ENCODE measurements around the gene GNG10. TPM values are rescaled to one million over a fixed set of nuclear protein-coding genes. Genes with fewer than 3 reads are reported as not detected.
"Not testable (repeated sequence)": the region's sequence is repeated elsewhere in the genome, so short reads cannot be mapped to it uniquely, and the experiment has no call there.

Gene GNG10
- total RNA-seq: 26.0 TPM

- peak; percentile 46 for DNase-seq (ENCODE audit: low spot score)
These were observed at the start of gene GNG10 for GRCh38 chr9:111661150-111661801. TSS of gene GNG10 (plus strand) at chr9:111661605. CDS start at chr9:111661635, 30 bp downstream.

GRCh38 chr9:111613436-111614040 lies 47.9 kb upstream of the GNG10 start:
- peak; percentile 51 for DNase-seq (ENCODE audit: low spot score)

- DNase-seq (ENCODE audit: low spot score): no peak
These were observed 45.5 kb upstream of the GNG10 start for GRCh38 chr9:111615928-111616327.

GRCh38 chr9:111617349-111617748 lies 44.1 kb upstream of the GNG10 start:
- DNase-seq (ENCODE audit: low spot score): not testable (repeated sequence)

GRCh38 chr9:111621895-111622480 lies 39.4 kb upstream of the GNG10 start:
- DNase-seq (ENCODE audit: low spot score): peak; percentile 53

- peak; percentile 80 for DNase-seq (ENCODE audit: low spot score)
These were observed 38.8 kb upstream of the GNG10 start for GRCh38 chr9:111622626-111623025.

- DNase-seq (ENCODE audit: low spot score): peak; percentile 78
These were observed 34.0 kb upstream of the GNG10 start for GRCh38 chr9:111627260-111627963.

GRCh38 chr9:111628411-111628810 lies 33.0 kb upstream of the GNG10 start:
- no peak for DNase-seq (ENCODE audit: low spot score)

- no peak for DNase-seq (ENCODE audit: low spot score)
These were observed 31.0 kb upstream of the GNG10 start for GRCh38 chr9:111630182-111630963.

GRCh38 chr9:111630964-111631213 lies 30.5 kb upstream of the GNG10 start:
- no peak for DNase-seq (ENCODE audit: low spot score)

GRCh38 chr9:111631214-111631971 lies 30.0 kb upstream of the GNG10 start, which contains the start of gene DNAJC25:
TSS of gene DNAJC25 (plus strand) at chr9:111631334. CDS start at chr9:111631408, 74 bp downstream.
- peak; percentile 97 for DNase-seq (ENCODE audit: low spot score)

GRCh38 chr9:111632060-111632459 lies 29.3 kb upstream of the GNG10 start:
- no peak for DNase-seq (ENCODE audit: low spot score)

- no peak for DNase-seq (ENCODE audit: low spot score)
These were observed 28.6 kb upstream of the GNG10 start for GRCh38 chr9:111632695-111633388.

- DNase-seq (ENCODE audit: low spot score): no peak
These were observed 28.0 kb upstream of the GNG10 start for GRCh38 chr9:111633389-111633736.

GRCh38 chr9:111634860-111635259 lies 26.5 kb upstream of the GNG10 start:
- no peak for DNase-seq (ENCODE audit: low spot score)

- no peak for DNase-seq (ENCODE audit: low spot score)
These were observed 23.9 kb upstream of the GNG10 start for GRCh38 chr9:111637421-111637950.

- no peak for DNase-seq (ENCODE audit: low spot score)
These were observed 17.1 kb upstream of the GNG10 start for GRCh38 chr9:111644195-111644772.

- DNase-seq (ENCODE audit: low spot score): no peak
These were observed 15.6 kb upstream of the GNG10 start for GRCh38 chr9:111645806-111646205.

- DNase-seq (ENCODE audit: low spot score): no peak
These were observed 15.0 kb upstream of the GNG10 start for GRCh38 chr9:111646417-111646816.

GRCh38 chr9:111648066-111648465 lies 13.3 kb upstream of the GNG10 start:
- no peak for DNase-seq (ENCODE audit: low spot score)

Measured in mucosa of gallbladder (tissue), 1 donor.